Activated T-helper 1 cell treated with Interleukin-2 at 50 U/mL for 16 hours (primary cell): ENCODE measurements around the gene WSB2.

Source experiments
- DNase-seq: peaks from one replicate; pipeline ENCODE4 v3.0.0-alpha.2; 2020; ENCODE audit warnings: low read depth

Gene WSB2

GRCh38 chr12:117986705-117987469 is 74.1 kb downstream of the WSB2 start:
- DNase-seq, result no peak

GRCh38 chr12:117985182-117985581 is 75.8 kb downstream of the WSB2 start:
- no peak for DNase-seq
